Activated T-helper 17 cell treated with anti-CD3 and anti-CD28 coated beads, Interleukin-2, amount 50 U/mL, for 72 hours (primary cell): ENCODE data around the gene CCR5. TPM values are rescaled to one million over a fixed set of nuclear protein-coding genes. Genes with fewer than 3 reads are reported as not detected.
"Not testable (repeated sequence)": the region's sequence is repeated elsewhere in the genome, so short reads cannot be mapped to it uniquely, and the experiment has no call there.

ENCODE experiments used
- ATAC-seq: fragments of 150-1000 bp; cut with Tn5 transposase; replicated peaks from 2 replicates; pipeline ENCODE4 v1.10.0; 2021; ENCODE audit warnings: mild to moderate bottlenecking, moderate library complexity
- H3K27ac Mint-ChIP-seq: one replicate; pipeline ENCODE4 v1.8.0; 2022; ENCODE audit warnings: mixed read lengths
- H3K27me3 Mint-ChIP-seq: one replicate; pipeline ENCODE4 v1.8.0; 2022; ENCODE audit warnings: mixed read lengths
- H3K36me3 Mint-ChIP-seq: one replicate; pipeline ENCODE4 v1.8.0; 2022; ENCODE audit warnings: low read depth, mild to moderate bottlenecking, mixed read lengths
- H3K4me1 Mint-ChIP-seq: one replicate; pipeline ENCODE4 v1.8.0; 2022; ENCODE audit warnings: mixed read lengths
- H3K4me3 Mint-ChIP-seq: one replicate; pipeline ENCODE4 v1.8.0; 2022; ENCODE audit warnings: mild to moderate bottlenecking, mixed read lengths
- H3K9me3 Mint-ChIP-seq: one replicate; pipeline ENCODE4 v1.8.0; 2022; ENCODE audit warnings: mixed read lengths
- total RNA-seq, 2 donors: library from RNA; stranded (reverse); gene quantifications; one replicate each; pipeline ENCODE4 v1.2.3, GENCODE V29; 2022

Gene CCR5
- total RNA-seq, 2 donors from 2014 or later = 2.2 to 13.8 TPM

DNA sequence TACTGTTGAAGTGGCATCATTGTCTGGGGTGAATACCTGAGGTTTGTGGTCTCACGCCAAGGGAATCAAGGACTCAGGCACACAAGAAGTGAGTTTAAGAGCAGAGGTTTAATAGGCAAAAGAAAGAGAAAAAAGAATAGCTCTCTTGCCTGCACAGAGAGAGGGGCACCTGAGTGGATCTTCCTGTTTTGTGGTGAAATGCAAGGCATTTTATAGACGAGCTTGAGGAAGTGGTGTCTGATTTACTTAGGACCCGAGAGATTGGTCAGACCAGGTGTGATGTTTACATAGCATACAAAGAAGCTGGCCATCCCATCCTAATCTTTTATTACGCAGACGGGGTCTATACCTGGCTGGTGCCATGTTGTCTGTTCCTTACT, 13.2 kb downstream of the CCR5 start:
- no peak for ATAC-seq
- Mint-ChIP-seq H3K4me3 (no peak overlapping the region), H3K27me3 (peaks cover 4% of the 10 kb centered on the region), H3K9me3 (no peaks in the 10 kb centered on the region), H3K27ac (no peak overlapping the region), H3K36me3 (no peaks in the 10 kb centered on the region), H3K4me1 (peaks cover 8% of the 10 kb centered on the region)

DNA sequence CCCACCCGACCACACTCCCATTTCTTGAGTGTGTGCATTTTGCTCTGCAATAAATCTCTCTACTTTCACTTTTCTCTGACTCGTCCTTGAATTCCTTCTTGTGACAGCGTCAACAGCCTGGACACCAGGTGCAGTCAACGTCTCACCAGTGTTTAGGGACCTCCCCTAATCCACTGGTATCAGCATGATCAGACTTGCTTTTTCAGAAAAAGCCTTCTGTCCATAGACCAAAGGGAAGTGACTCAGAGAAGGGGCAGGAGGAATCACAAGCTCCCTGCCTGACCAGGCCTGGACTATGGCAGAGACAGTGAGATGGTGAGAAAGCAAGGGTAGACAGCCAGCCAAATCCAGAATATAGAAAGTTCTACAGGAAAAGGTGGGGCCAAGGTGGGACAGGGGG, 15.5 kb downstream of the CCR5 start:
- Mint-ChIP-seq H3K4me3 (no peak overlapping the region), H3K36me3 (no peaks in the 10 kb centered on the region), H3K27me3 (peaks cover 4% of the 10 kb centered on the region), H3K9me3 (no peaks in the 10 kb centered on the region), H3K27ac (no peak overlapping the region), H3K4me1 (peaks cover 1% of the 10 kb centered on the region)
- peak; percentile 66 for ATAC-seq

DNA sequence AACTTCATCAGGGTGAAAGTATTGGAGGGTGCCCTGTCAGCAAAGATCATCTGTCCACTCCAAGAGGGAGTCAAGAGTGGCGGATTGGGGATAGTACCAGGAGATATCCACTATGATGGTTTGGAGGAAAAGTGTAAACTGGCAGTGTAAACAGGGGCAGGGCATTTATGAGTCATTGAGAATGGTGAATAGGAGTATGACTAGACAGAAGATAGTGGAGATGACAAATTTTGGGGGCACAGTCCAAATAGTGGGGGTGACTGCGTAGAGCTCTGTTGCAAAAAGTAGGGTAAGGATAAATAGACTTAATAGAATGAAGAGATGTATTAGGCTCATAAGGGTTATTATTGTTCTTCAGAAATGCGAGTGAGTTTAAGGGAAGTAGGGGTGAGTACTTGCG, 18.1 kb downstream of the CCR5 start:
- H3K36me3 Mint-ChIP-seq, ATAC-seq, H3K4me3 Mint-ChIP-seq, H3K27ac Mint-ChIP-seq, H3K27me3 Mint-ChIP-seq, H3K4me1 Mint-ChIP-seq, H3K9me3 Mint-ChIP-seq: not testable (repeated sequence)

DNA sequence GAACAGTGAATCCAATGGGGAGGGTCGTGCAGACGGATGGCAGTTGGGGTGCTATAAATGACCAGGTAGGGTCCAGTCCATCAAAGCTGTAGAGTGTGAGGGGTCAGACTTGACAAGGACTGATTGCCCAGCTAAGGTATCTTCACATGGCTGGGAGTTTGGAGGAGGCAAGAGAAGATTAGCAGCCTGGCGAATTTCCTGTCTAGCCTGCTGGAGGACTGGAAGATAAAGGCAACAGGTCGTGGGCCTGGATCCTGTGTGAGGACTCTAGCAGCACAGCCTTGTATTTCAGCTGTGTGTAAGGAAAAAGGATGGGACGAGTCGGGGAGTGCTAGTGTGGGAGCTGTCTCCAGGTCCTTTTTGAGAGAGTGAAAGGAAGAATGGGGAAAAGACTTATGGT, 18.6 kb downstream of the CCR5 start:
- ATAC-seq = no peak

DNA sequence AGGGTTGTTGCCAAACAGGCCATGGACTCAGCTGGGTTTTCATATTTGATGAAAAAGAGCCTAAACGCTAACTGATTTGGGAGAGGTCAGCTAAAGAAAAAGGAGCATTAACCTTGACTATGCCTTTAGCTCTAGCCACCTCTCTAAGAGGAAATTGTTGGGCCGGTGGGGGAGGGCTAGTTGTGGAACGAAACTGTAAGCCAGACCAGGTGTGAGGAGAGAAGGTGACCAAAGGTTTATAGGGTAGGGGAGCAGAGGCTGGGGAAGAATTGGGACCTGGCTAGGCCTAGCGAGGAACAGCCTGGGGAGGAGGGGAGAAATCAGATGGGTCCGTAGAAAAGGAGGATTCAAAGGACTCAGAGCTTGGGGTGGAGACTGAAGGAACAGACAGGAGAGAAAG, 20.8 kb downstream of the CCR5 start:
- H3K27ac Mint-ChIP-seq, H3K27me3 Mint-ChIP-seq, H3K36me3 Mint-ChIP-seq, H3K4me3 Mint-ChIP-seq, H3K9me3 Mint-ChIP-seq, H3K4me1 Mint-ChIP-seq, ATAC-seq: not testable (repeated sequence)

More for the DNA sequence above, 18.6 kb downstream of the CCR5 start:
- Mint-ChIP-seq H3K4me3 (no peak overlapping the region), H3K27me3 (peaks cover 4% of the 10 kb centered on the region), H3K9me3 (no peaks in the 10 kb centered on the region), H3K4me1 (no peaks in the 10 kb centered on the region), H3K27ac (no peak overlapping the region), H3K36me3 (no peaks in the 10 kb centered on the region)

DNA sequence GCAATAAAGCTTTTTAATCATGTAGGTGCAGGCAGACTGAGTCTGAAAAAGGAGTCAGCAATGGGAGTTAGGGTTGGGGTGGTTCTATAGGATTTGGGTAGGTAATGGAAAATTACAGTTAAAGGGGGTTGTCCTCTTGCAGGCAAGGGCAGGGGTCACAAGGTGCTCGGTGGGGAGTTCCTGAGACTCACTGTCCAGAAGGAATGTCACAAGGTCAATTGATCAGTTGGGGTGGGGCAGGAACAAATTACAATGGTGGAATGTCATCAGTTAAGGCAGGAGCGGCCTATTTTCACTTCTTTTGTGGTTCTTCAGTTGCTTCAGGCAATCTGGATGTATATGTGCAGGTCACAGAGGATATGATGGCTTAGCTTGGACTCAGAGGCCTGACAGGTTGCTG, 22.3 kb downstream of the CCR5 start:
- H3K27ac Mint-ChIP-seq = no peak overlapping the region
- no peaks in the 10 kb centered on the region for H3K9me3 Mint-ChIP-seq
- ATAC-seq = no peak
- peaks cover 7% of the 10 kb centered on the region for H3K27me3 Mint-ChIP-seq
- no peaks in the 10 kb centered on the region for H3K36me3 Mint-ChIP-seq
- no peak overlapping the region for H3K4me3 Mint-ChIP-seq
- no peaks in the 10 kb centered on the region for H3K4me1 Mint-ChIP-seq

DNA sequence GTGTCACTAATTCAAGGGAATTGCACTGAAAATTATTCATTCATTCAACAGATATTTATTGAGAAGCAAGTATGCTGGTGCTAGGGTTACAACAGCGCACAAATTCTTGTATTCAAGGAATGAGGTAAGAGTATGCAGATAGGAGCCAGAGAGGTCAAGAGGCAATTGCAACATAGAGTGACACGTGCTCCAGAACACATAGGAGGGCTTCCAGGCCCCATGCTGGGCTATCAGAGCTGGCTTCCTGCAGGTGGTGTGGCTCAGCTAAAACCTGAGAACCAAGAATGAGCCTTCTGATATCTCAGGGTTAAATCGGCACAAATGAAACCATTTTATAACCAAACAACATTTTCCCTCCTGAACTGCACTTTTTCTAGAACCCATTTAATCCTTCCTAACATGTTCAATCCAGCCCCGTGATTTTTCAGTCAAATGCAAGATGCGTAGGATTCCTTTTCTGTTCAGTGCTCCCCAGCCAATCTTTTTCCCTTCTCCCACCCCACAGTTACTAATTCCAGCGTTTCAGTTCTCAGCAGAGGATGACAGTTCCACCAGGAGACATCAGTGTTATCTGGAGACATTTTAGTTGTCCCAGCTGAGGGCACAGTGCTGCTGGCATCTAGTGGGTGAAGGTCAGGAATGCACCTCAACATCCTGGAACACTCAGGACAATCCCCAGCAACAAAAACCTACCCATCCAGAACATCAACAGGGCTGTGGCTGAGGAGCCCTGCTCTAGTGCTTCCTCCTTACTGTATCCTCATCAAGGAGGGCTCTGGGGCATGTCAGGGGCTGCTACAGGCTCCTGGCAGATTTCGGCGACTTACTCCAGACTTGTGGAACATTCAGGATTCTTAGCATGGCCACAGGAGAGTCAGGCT, 23.0 kb downstream of the CCR5 start:
- H3K9me3 Mint-ChIP-seq = no peaks in the 10 kb centered on the region
- H3K27ac Mint-ChIP-seq = no peak overlapping the region
- no peaks in the 10 kb centered on the region for H3K36me3 Mint-ChIP-seq
- no peak for ATAC-seq
- no peaks in the 10 kb centered on the region for H3K4me1 Mint-ChIP-seq
- no peak overlapping the region for H3K4me3 Mint-ChIP-seq
- peaks cover 7% of the 10 kb centered on the region for H3K27me3 Mint-ChIP-seq

DNA sequence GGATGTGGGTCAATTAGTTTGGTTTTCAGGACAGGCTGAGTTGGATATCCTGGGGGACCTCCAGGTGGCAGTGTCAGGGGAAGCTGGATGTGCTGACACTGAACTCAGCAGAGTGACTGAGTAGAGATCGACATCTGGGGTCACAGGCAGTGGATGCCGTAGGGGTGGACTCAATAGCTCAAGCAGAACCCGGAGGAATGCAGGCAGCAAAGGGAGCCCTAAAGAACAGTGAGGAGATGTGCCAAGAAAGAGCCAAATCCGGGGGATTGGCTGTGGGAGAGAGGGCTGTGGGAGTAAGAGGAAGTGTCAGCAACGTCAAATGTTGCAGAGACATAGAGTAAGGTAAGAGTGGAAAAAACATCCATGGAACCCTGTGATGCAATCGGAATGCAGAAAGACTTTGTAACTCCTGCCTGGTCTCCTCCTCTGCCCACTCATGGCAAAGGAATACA, 24.5 kb downstream of the CCR5 start:
- no peak overlapping the region for H3K4me3 Mint-ChIP-seq
- ATAC-seq = no peak
- peaks cover 7% of the 10 kb centered on the region for H3K27me3 Mint-ChIP-seq
- H3K27ac Mint-ChIP-seq = no peak overlapping the region
- no peaks in the 10 kb centered on the region for H3K36me3 Mint-ChIP-seq
- no peaks in the 10 kb centered on the region for H3K4me1 Mint-ChIP-seq
- H3K9me3 Mint-ChIP-seq = no peaks in the 10 kb centered on the region

DNA sequence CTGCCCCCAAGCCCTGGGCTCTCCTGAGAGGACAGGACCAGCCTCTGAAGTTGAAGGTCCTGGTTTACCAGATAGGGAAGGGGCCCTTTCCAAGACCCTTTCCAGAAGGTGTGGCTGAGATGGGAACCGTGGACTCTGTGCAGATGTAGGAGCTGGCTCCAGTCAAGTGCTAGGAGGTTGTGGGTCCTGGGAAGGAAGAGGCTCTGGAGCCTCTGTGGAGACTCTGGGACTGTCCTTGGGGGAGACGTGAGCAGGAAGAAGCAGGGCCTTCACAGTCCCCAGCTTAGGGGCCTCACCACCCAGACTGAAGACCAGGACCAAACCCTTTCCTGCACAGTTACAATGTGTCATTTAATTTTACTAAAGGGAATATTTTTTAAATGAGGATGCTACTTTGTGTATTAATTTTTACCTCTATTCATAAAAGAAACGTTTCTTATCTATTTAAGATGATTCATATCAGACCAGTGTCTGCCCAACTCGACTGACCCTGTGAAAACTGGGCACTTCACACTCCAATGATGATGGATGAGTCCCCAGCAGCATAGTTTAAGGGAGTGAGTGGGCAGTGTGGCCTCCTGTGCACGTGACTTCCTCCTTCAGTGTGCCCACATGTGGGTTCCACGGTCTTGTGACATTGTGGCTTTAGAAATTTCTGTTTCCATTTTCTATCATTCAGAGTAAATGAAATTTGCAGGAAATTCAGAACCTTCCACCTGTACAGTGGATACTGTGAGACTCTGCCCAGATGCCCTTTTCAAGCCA, 25.2 kb downstream of the CCR5 start:
- Mint-ChIP-seq H3K4me1 (no peaks in the 10 kb centered on the region), H3K9me3 (no peaks in the 10 kb centered on the region), H3K27me3 (peaks cover 7% of the 10 kb centered on the region), H3K4me3 (no peak overlapping the region), H3K27ac (no peak overlapping the region), H3K36me3 (no peaks in the 10 kb centered on the region)
- no peak for ATAC-seq

DNA sequence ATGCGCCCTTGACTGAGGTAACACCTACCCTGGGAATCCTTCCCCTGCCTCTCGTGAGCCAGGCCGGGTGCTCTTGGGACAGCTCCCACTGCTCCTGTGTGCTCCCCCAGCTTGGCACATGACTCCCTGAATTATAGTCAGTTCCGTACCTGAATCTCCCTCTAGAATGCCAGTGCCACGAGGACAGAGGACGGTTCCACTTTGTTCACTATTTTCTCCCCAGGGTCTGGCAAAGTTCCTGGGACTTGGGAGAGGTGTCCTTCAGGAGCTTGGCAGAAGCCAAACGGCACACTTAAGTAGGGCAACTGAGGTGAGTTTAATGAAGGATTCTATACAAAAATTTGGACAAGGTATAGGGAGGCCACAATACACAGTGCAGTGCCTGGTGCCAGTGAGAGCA, 26.4 kb downstream of the CCR5 start:
- no peak overlapping the region for H3K4me3 Mint-ChIP-seq
- H3K4me1 Mint-ChIP-seq = no peaks in the 10 kb centered on the region
- H3K27me3 Mint-ChIP-seq = peaks cover 7% of the 10 kb centered on the region
- H3K9me3 Mint-ChIP-seq = no peaks in the 10 kb centered on the region
- H3K36me3 Mint-ChIP-seq = no peaks in the 10 kb centered on the region
- no peak for ATAC-seq
- H3K27ac Mint-ChIP-seq = no peak overlapping the region

DNA sequence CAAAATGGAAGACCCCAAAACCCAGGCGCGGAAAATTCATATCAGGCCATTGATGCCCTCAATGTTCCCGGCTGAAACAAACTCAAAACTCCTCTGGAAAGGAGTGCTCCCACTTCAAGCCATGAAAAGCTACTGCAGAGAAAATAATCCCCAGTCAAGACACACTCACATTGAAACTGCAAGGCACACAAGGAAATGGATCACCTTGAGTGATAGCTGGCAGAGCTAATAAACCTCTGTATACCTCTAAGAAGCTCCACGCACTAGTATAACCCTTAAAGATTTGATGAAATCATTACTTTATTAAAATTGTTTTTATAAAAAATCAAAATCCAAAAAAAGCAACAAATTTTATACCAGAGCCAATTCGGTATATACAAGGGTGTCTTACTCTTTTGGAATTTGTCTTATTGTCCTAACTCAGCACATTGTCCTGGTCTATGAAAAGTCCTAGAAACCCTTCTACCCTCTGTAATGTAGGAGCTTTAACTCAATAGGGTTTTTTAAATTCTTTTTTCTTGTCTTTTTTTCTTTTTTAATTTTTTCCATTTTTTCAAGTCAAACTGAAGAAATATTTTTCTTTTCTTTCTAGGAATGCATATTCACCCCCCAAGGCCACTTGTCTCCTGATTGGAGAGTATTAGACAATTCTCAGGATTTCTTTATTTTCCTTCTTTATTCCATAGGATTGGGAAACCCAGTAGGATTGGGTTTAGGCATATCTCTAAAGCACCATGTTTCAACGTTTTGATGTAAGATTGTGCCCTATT, 27.6 kb downstream of the CCR5 start:
- H3K9me3 Mint-ChIP-seq = no peaks in the 10 kb centered on the region
- no peaks in the 10 kb centered on the region for H3K36me3 Mint-ChIP-seq
- H3K27ac Mint-ChIP-seq = no peak overlapping the region
- no peaks in the 10 kb centered on the region for H3K4me1 Mint-ChIP-seq
- H3K4me3 Mint-ChIP-seq = no peak overlapping the region
- H3K27me3 Mint-ChIP-seq = peaks cover 7% of the 10 kb centered on the region
- no peak for ATAC-seq

DNA sequence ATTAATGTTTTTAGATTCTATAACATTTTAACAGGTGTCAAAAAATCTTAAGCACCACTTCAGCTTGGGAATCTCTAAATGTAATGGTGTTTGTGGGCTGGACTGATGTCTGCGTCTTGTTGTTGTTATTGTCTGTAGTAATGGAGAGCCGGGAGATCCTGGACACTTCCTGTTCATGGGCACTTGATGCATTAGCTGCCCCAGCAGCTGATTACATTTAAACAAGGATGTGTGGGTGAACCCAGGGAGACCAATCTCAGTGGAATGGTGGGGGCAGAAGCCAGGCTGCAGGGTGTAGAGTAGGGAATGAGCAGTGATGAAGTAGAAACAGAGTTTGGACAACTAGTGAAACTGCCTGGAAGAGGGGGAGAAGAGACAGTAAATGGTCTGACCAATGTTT, 28.4 kb downstream of the CCR5 start:
- no peak for ATAC-seq
- Mint-ChIP-seq H3K36me3 (no peaks in the 10 kb centered on the region), H3K27ac (no peak overlapping the region), H3K4me3 (no peak overlapping the region), H3K27me3 (peaks cover 7% of the 10 kb centered on the region), H3K4me1 (no peaks in the 10 kb centered on the region), H3K9me3 (no peaks in the 10 kb centered on the region)

DNA sequence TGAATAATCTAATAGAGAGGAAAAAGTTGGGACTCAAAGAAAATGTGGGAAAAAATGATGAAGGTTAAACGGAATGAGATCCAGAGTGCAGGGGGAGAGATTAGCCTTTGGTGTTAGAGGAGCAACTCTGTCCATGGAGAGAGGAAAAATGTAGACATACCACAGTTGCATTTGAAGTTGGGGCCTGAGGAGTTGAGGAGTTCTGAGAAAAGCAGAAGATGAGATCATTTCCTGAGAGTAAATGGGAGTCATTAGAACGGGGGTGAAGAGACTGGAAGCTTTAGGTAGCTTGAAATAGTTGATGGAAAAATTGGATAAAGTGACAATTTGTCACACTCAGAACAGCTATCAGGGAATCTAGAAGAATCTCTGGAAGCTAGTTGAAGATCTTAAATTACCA, 28.8 kb downstream of the CCR5 start:
- Mint-ChIP-seq H3K36me3 (no peaks in the 10 kb centered on the region), H3K9me3 (no peaks in the 10 kb centered on the region), H3K4me3 (no peak overlapping the region), H3K4me1 (no peaks in the 10 kb centered on the region), H3K27me3 (peaks cover 5% of the 10 kb centered on the region), H3K27ac (no peak overlapping the region)
- ATAC-seq = peak; percentile 28

DNA sequence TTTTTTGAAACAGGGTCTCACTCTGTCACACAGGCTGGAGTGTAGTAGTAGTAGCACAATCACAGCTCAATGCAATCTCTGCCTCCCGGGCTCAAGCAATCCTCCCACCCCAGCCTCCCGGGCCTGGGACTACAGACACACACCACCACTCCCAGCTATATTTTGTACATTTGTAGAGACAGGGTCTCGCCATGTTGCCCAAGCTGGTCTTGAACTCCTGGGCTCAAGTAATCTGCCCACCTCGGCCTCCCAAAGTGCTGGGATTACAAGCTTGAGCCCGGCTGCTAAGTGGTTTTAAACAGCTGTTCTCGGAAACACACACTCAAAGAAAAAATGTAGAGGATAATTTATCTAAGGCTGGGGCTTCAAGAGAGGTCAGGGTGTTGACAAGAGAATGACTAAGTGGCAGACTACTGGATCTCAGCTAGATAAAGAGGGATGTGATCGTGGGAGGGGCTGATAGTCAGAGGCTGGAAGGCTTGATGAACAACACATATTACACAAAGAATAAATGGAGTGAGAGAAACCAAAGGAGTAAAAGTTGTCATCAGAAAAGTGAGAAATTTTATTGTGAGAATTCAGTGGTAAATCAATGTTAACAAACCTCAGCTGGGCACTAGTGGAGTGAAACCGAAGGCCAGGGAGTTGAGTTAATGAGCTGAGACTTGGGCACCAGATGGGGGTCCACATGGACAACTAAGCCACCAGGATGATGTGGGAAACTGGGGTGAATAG, 29.4 kb downstream of the CCR5 start:
- no peak for ATAC-seq
- Mint-ChIP-seq H3K9me3 (no peaks in the 10 kb centered on the region), H3K27ac (no peak overlapping the region), H3K36me3 (no peaks in the 10 kb centered on the region), H3K4me3 (no peak overlapping the region), H3K27me3 (peaks cover 2% of the 10 kb centered on the region), H3K4me1 (no peaks in the 10 kb centered on the region)
